ENCODE data around the gene PALS2. TPM values are rescaled to one million over a fixed set of nuclear protein-coding genes. Genes with fewer than 3 reads are reported as not detected.

PALS2 gene, protein sequence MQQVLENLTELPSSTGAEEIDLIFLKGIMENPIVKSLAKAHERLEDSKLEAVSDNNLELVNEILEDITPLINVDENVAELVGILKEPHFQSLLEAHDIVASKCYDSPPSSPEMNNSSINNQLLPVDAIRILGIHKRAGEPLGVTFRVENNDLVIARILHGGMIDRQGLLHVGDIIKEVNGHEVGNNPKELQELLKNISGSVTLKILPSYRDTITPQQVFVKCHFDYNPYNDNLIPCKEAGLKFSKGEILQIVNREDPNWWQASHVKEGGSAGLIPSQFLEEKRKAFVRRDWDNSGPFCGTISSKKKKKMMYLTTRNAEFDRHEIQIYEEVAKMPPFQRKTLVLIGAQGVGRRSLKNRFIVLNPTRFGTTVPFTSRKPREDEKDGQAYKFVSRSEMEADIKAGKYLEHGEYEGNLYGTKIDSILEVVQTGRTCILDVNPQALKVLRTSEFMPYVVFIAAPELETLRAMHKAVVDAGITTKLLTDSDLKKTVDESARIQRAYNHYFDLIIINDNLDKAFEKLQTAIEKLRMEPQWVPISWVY
- 10.1 and 10.8 TPM in 2 replicates for total RNA-seq

DNA sequence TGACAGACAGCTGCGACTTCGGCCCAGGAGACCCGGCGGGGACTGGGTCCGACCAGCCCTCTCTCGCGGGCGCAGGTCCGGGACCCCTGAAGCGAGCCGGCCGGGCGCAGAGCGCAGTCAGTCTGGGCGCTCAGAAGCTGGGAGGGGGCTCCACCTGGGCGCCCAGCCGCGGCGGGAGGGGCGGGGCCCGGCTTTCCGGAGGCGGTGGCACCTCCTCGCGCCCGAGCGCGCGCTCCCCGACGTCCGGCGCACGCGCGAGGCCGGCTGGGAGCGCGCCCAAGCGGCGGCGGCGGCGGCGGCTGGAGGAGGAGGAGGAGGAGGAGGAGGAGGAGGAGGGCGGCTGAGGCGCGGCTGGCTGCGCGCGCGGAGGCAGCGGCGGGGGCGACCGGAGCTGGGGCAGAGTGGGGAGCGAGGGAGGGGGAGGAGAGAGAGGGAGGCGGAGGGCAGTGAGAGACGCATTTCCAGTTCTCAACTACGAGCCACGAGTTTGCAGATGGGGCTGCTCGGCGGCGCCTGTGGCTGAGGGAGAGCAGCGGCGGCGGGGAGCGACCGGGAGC is at the start of gene PALS2:
TSS of gene PALS2 (plus strand) at position 456 of the 557 bp plus-strand sequence. CDS start 50,216 bp downstream, outside the sequence.

Other genes starting within 250 kb of the PALS2 start
- 87.6 and 95.0 TPM in 2 replicates for gene GSDME, start 184.0 kb downstream of the PALS2 start, total RNA-seq